Measurements from ENCODE around the gene ARHGEF4.

ARHGEF4 gene

DNA sequence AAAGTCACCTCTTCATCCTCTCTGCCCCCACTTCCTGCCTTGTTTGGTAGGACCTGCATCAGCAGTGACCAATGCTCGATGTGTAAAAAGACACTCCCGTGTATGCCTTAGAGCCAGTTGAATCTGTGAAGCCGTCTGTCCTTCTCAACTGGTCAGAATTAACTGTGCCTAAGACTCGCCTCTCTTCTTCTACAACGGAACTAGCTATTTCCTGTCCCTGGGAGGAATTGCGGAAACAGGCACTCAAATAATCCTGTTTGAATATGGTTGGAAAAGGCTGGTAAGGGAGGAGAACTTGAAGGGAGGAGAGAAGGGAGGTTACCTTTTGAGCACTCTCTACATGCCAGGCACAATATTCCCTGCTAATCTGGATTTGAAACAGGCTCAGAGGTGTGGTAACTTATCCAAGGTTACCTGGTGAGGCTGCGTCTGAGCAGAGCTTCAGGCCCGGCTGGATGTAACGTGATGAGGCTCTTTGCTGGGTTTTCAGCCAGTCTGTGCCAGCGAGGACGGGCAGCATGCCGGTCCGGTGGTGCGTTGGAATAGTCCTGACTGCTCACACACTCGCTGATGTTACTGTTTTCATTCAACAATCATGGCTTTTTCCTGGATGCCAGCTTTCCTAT is 129.5 kb downstream of the ARHGEF4 start:
- TF ChIP-seq, protein P1, sequence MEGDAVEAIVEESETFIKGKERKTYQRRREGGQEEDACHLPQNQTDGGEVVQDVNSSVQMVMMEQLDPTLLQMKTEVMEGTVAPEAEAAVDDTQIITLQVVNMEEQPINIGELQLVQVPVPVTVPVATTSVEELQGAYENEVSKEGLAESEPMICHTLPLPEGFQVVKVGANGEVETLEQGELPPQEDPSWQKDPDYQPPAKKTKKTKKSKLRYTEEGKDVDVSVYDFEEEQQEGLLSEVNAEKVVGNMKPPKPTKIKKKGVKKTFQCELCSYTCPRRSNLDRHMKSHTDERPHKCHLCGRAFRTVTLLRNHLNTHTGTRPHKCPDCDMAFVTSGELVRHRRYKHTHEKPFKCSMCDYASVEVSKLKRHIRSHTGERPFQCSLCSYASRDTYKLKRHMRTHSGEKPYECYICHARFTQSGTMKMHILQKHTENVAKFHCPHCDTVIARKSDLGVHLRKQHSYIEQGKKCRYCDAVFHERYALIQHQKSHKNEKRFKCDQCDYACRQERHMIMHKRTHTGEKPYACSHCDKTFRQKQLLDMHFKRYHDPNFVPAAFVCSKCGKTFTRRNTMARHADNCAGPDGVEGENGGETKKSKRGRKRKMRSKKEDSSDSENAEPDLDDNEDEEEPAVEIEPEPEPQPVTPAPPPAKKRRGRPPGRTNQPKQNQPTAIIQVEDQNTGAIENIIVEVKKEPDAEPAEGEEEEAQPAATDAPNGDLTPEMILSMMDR (conservative IDR thresholded peaks at IDR 0.05; ENCODE audit: low read depth, low read length) = no peak
- no peak for DNase-seq (ENCODE audit: low read depth)
- no peak overlapping the region for H3K4me3 ChIP-seq (ENCODE audit: low read length)

DNA sequence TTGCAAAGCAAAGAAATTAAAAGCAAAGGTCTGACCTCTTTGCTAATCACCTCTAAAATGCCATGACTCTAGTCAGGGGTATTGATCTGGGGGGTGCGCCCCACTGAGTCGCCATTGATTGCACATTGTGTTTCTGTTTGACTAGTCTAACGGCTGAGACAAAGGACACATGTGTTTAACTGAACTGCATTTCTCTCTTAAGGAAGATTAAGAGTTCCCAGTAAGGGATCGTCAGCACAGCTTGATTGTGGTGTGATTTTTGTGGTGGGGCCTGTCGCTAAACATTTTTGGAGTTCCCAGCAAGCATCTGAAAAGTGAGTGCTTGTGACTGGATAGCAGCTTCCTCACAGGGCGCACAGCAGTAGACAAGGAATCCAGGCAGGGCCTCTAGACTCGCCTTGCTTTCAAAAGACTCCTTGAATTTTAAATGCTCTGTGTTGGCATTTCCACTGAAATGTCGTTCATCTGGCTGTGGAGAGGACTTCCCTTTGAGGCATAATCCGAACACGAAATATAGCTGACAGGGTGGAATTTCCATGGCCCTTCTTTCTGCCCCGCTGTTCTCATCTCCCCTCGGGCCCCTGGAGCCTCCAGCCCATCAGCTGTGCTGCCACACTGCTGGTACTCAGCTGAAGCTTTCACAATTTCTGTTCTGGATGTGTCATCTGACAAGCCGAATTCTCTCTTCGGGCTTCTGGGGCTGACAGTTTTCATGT is 130.2 kb downstream of the ARHGEF4 start:
- DNase-seq (ENCODE audit: low read depth) = no peak
- TF ChIP-seq, protein P1 (conservative IDR thresholded peaks at IDR 0.05; ENCODE audit: low read depth, low read length) = no peak
- no peak overlapping the region for H3K4me3 ChIP-seq (ENCODE audit: low read length)

DNA sequence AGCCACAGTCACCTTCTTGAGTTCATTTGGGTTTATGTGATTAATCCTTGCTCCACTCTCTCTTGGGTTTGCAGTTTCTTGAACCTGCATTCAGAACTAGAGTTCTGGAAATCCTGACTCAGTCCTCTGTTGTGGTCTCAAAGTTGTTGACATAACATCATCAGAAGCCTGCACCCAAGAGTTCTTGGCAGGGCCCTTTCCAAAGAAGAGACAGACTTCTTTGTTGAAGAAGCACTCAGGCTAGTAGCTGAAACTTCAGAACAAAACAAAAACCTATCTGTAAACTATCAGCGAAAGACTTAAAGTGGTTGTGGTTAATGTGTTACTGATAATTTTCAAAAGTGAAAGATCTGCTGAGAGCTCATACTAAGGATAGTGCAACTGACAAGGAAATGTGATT is 135.7 kb downstream of the ARHGEF4 start:
- TF ChIP-seq, protein P1 (conservative IDR thresholded peaks at IDR 0.05; ENCODE audit: low read depth, low read length) = no peak
- DNase-seq (ENCODE audit: low read depth) = no peak
- H3K4me3 ChIP-seq (ENCODE audit: low read length) = no peak overlapping the region

DNA sequence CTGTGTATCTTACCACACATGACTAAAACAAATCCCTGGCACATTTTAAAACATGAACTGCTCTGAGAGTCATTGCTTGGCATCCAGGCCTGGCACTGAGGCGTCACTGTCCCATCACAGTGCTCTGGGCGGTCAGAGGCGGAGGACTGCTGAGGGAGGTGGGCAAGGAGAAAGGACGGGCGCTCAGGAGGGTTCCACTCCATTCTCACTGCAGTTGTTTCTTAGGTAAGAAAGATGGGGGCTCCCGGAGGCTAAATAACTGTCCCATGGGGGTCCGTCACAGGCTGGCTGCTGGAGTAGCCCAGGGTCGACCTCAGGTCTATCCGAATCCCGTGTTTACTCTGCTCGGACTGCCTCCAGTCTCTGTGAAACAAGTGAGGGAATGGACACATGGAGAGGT is 139.0 kb downstream of the ARHGEF4 start:
- no peak overlapping the region for H3K4me3 ChIP-seq (ENCODE audit: low read length)
- TF ChIP-seq, protein P1 (conservative IDR thresholded peaks at IDR 0.05; ENCODE audit: low read depth, low read length) = no peak
- DNase-seq (ENCODE audit: low read depth) = no peak

DNA sequence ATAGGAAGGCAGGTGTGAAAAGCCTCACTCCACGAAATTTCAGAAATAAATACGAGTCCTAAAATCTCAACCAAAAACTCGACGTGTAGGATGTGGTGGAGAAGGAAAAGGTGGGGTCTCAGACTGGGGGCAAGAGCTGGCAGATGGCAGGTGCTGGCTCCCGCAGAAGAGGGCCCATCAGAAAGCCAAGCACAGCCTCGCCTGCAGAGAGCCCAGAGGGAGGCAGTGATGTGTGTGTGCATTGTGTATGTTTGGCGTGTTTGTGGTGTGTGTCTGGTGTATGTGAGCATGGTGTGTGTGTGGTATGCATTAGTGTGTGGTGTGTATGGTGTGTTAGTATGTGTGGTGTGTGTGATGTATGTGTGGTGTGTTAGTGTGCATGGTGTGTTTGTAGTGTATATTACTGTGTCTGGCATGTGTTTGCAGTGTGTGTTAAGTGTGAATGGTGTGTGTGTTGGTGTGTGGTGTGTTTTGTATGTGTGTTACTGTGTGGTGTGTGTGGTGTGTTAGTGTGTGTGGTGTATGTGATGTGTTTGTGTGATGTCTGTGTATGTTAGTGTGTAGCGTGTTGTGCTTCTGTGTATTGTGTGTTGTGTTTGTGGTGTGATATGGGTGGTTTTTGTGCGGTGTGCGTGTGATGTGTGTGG is 140.0 kb downstream of the ARHGEF4 start:
- TF ChIP-seq, protein P1 (conservative IDR thresholded peaks at IDR 0.05; ENCODE audit: low read depth, low read length) = no peak

DNA sequence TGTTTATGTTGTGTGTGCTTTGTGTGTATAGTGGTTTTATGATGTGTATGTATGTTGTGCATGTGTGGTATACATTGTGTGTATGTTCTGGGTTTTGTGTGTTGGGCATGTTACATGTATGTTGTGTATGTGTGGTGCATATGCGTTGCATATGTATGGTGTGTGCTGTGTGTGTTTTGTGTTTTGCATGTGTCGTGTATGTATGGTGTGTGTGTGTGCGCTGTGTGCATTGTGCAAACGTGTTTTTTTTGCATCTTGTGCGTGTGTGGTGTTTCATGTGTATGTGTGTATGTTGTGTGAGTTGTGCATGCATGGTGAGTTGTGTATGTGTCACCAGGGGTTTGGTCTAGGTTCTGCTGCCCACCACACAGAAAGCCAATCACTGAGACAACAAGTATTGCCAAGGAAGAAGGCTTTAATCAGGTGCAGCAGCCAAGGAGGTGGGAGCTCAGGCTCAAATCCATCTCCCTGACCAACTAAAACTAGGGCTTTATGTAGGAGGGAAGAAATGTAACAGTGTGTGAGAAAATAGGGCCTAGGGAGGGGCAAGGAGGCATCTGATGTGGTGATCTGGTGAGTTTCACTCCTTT is 140.8 kb downstream of the ARHGEF4 start:
- no peak overlapping the region for H3K4me3 ChIP-seq (ENCODE audit: low read length)
- no peak for DNase-seq (ENCODE audit: low read depth)
- TF ChIP-seq, protein P1 (conservative IDR thresholded peaks at IDR 0.05; ENCODE audit: low read depth, low read length) = no peak

More for the DNA sequence above, 140.0 kb downstream of the ARHGEF4 start:
- DNase-seq (ENCODE audit: low read depth) = no peak
- H3K4me3 ChIP-seq (ENCODE audit: low read length) = no peak overlapping the region

All from retinal pigment epithelial cell (primary cell).